GM21367 (cell line): ENCODE data around the gene OR5AP2.
"Not testable (repeated sequence)": the region's sequence is repeated elsewhere in the genome, so short reads cannot be mapped to it uniquely, and the experiment has no call there.

Experiments
- ATAC-seq: cut with Tn5 transposase; IDR thresholded peaks from one replicate; pipeline ENCODE4 v1.9.1; 2021; ENCODE audit not compliant: unreplicated experiment

Gene OR5AP2

GRCh38 chr11:56642339-56642738 lies at the start of gene OR5AP2:
OR5AP2 (minus strand) TSS chr11:56642439; CDS start chr11:56642439, 0 bp downstream.
- no peak for ATAC-seq

- ATAC-seq: not testable (repeated sequence)
Measured at GRCh38 chr11:56691179-56691578, 48.9 kb upstream of the OR5AP2 start.

- no peak for ATAC-seq
Measured at GRCh38 chr11:56688554-56689100, 46.4 kb upstream of the OR5AP2 start.

- ATAC-seq: no peak
Measured at GRCh38 chr11:56670984-56671383, 28.7 kb upstream of the OR5AP2 start.

GRCh38 chr11:56663386-56663785 lies 21.1 kb upstream of the OR5AP2 start, which contains the start of gene OR5AR1:
OR5AR1 (plus strand) TSS chr11:56663686; CDS start chr11:56663686, 0 bp downstream.
- no peak for ATAC-seq

GRCh38 chr11:56659755-56660154 lies 17.5 kb upstream of the OR5AP2 start:
- ATAC-seq: no peak

- no peak for ATAC-seq
Measured at GRCh38 chr11:56637500-56637899, 4.7 kb downstream of the OR5AP2 start.

- no peak for ATAC-seq
Measured at GRCh38 chr11:56636861-56637260, 5.4 kb downstream of the OR5AP2 start.

- no peak for ATAC-seq
Measured at GRCh38 chr11:56632329-56632728, 9.9 kb downstream of the OR5AP2 start.

GRCh38 chr11:56625946-56626345 lies 16.3 kb downstream of the OR5AP2 start:
- no peak for ATAC-seq

- no peak for ATAC-seq
Measured at GRCh38 chr11:56624661-56625110, 17.6 kb downstream of the OR5AP2 start.

- no peak for ATAC-seq
Measured at GRCh38 chr11:56611174-56611573, 31.1 kb downstream of the OR5AP2 start.

GRCh38 chr11:56592088-56592717 lies 50.0 kb downstream of the OR5AP2 start:
- ATAC-seq: not testable (repeated sequence)
